ENCODE data around the gene POLR2F.

DNA sequence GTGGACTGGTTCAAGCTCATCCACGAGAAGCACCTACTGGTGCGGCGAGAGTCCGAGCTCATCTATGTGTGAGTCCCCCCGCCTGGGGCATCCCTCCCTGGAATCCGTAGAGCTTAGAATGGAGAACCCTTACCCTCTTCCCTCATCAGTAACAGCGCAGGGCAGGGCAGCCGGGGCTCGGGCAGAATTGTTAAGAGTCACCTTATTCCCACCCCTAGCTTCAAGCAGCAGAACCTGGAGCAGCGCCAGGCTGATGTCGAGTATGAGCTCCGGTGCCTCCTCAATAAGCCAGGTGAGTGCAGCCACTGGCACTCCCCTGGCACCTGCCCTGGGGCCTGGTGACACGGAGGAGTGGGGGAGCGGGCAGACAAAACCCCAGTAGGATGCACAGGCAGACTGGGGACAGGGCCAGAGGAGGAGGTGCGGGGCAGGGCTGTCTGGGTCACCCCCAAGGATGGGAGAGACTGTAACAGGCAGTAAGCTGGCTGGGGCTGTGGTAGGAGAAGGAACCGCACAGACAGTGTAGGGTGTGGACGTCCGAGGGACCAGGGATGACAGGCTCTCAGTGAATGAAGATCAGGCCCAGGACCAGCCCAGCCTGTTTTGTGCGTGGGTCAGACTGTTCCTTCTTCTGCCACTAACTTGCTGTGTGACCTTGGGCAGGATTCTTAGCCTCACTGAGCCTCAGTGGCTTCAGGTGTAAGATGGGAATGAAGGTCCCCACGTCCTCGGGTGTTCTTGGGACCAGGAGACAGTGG is 20.5 kb upstream of the POLR2F start:
- TF ChIP-seq POLR2A (IDR thresholded peaks at IDR 0.05) (no peak), POLR2AphosphoS5 (IDR thresholded peaks at IDR 0.05; ENCODE audit: insufficient read depth in 1 of 2, low read depth in 1 of 2) (no peak)
- TF ChIP-seq, protein P1, sequence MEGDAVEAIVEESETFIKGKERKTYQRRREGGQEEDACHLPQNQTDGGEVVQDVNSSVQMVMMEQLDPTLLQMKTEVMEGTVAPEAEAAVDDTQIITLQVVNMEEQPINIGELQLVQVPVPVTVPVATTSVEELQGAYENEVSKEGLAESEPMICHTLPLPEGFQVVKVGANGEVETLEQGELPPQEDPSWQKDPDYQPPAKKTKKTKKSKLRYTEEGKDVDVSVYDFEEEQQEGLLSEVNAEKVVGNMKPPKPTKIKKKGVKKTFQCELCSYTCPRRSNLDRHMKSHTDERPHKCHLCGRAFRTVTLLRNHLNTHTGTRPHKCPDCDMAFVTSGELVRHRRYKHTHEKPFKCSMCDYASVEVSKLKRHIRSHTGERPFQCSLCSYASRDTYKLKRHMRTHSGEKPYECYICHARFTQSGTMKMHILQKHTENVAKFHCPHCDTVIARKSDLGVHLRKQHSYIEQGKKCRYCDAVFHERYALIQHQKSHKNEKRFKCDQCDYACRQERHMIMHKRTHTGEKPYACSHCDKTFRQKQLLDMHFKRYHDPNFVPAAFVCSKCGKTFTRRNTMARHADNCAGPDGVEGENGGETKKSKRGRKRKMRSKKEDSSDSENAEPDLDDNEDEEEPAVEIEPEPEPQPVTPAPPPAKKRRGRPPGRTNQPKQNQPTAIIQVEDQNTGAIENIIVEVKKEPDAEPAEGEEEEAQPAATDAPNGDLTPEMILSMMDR (IDR thresholded peaks at IDR 0.05): no peak

Measured in vagina (tissue), 2 donors.